ENCODE results near the gene PRCC.

GRCh38 chr1:156823210-156823790 is 56.0 kb downstream of the PRCC start:
- TF ChIP-seq POLR2AphosphoS5 (IDR thresholded peaks at IDR 0.05) (no peak), POLR2A (IDR thresholded peaks at IDR 0.05) (no peak)
- TF ChIP-seq, protein P1, sequence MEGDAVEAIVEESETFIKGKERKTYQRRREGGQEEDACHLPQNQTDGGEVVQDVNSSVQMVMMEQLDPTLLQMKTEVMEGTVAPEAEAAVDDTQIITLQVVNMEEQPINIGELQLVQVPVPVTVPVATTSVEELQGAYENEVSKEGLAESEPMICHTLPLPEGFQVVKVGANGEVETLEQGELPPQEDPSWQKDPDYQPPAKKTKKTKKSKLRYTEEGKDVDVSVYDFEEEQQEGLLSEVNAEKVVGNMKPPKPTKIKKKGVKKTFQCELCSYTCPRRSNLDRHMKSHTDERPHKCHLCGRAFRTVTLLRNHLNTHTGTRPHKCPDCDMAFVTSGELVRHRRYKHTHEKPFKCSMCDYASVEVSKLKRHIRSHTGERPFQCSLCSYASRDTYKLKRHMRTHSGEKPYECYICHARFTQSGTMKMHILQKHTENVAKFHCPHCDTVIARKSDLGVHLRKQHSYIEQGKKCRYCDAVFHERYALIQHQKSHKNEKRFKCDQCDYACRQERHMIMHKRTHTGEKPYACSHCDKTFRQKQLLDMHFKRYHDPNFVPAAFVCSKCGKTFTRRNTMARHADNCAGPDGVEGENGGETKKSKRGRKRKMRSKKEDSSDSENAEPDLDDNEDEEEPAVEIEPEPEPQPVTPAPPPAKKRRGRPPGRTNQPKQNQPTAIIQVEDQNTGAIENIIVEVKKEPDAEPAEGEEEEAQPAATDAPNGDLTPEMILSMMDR (IDR thresholded peaks at IDR 0.05 in 8 of 11, conservative IDR thresholded peaks at IDR 0.05 in 3 of 11): no peak

All from spleen (tissue), 7 donors.